Trophoblast cell (in vitro differentiated cells and primary cell): ENCODE measurements around the gene MEOX1.

ENCODE experiments used
- DNase-seq, 2 donors: peaks; one replicate each; pipeline ENCODE4 v3.0.0-alpha.2; 2016
- H2AFZ ChIP-seq: 2 replicates; pipeline ENCODE4 v1.6.1; 2013; ENCODE audit warnings: low read length, moderate library complexity, mild to moderate bottlenecking; ENCODE audit not compliant: insufficient read depth, poor library complexity
- H2AK5ac ChIP-seq: 2 replicates; pipeline ENCODE4 v1.6.1; 2013; ENCODE audit warnings: mild to moderate bottlenecking, low read length
- H2BK120ac ChIP-seq: 2 replicates; pipeline ENCODE4 v1.6.1; 2013; ENCODE audit warnings: low read length, mild to moderate bottlenecking, moderate library complexity; ENCODE audit not compliant: insufficient read depth, poor library complexity
- H2BK12ac ChIP-seq: 2 replicates; pipeline ENCODE4 v1.6.1; 2013; ENCODE audit warnings: mild to moderate bottlenecking, low read length, moderate library complexity
- H2BK5ac ChIP-seq: 2 replicates; pipeline ENCODE4 v1.6.1; 2013; ENCODE audit warnings: low read length, low read depth, moderate library complexity, mild to moderate bottlenecking; ENCODE audit not compliant: poor library complexity
- H3K14ac ChIP-seq: 2 replicates; pipeline ENCODE4 v1.6.1; 2013; ENCODE audit warnings: mild to moderate bottlenecking, low read length
- H3K18ac ChIP-seq: 2 replicates; pipeline ENCODE4 v1.6.1; 2013; ENCODE audit warnings: mild to moderate bottlenecking, low read length
- H3K23ac ChIP-seq: 2 replicates; pipeline ENCODE4 v1.6.1; 2013; ENCODE audit warnings: low read length
- H3K27ac ChIP-seq: 2 replicates; pipeline ENCODE4 v1.5.1; 2013; ENCODE audit warnings: low read depth, mild to moderate bottlenecking, inconsistent platforms, low read length, moderate library complexity
- H3K27me3 ChIP-seq: 2 replicates; pipeline ENCODE4 v1.6.1; 2013; ENCODE audit warnings: inconsistent platforms, mild to moderate bottlenecking, low read length, moderate library complexity; ENCODE audit not compliant: insufficient read depth
- H3K36me3 ChIP-seq, 2 experiments: 1 replicate in 1 of 2; 2 replicates in 1 of 2; pipeline ENCODE4 v1.6.1; 2013; ENCODE audit warnings: low read length in 2 of 2, mild to moderate bottlenecking in 2 of 2, moderate library complexity in 1 of 2; ENCODE audit not compliant: insufficient read depth in 2 of 2, control insufficient read depth in 1 of 2
- H3K4ac ChIP-seq: 2 replicates; pipeline ENCODE4 v1.6.1; 2013; ENCODE audit warnings: low read depth, mild to moderate bottlenecking, low read length, moderate library complexity
- H3K4me1 ChIP-seq, 2 experiments: 1 replicate in 1 of 2; 2 replicates in 1 of 2; pipeline ENCODE4 v1.6.1; 2013; ENCODE audit warnings: low read length in 2 of 2, mild to moderate bottlenecking in 2 of 2, moderate library complexity in 1 of 2; ENCODE audit not compliant: insufficient read depth in 2 of 2, control insufficient read depth in 1 of 2
- H3K4me2 ChIP-seq: 2 replicates; pipeline ENCODE4 v1.6.1; 2013; ENCODE audit warnings: inconsistent platforms, mild to moderate bottlenecking, low read length, moderate library complexity
- H3K4me3 ChIP-seq: 2 replicates; pipeline ENCODE4 v1.5.1; 2013; ENCODE audit warnings: mild to moderate bottlenecking, low read depth, low read length, inconsistent platforms
- H3K79me1 ChIP-seq: one replicate; pipeline ENCODE4 v1.6.1; 2013; ENCODE audit warnings: low read length
- H3K79me2 ChIP-seq: 2 replicates; pipeline ENCODE4 v1.6.1; 2013; ENCODE audit warnings: low read length, mild to moderate bottlenecking; ENCODE audit not compliant: control insufficient read depth, insufficient read depth, poor library complexity
- H3K9ac ChIP-seq: 2 replicates; pipeline ENCODE4 v1.6.1; 2013; ENCODE audit warnings: mild to moderate bottlenecking, low read length
- H3K9me3 ChIP-seq: 2 replicates; pipeline ENCODE4 v1.6.1; 2013; ENCODE audit warnings: low read depth, mild to moderate bottlenecking, control low read depth, inconsistent platforms, low read length; ENCODE audit not compliant: insufficient read depth
- H4K12ac ChIP-seq: 2 replicates; pipeline ENCODE4 v1.6.1; 2013; ENCODE audit warnings: low read depth, mild to moderate bottlenecking, low read length, moderate library complexity
- H4K8ac ChIP-seq: 2 replicates; pipeline ENCODE4 v1.6.1; 2013; ENCODE audit warnings: low read depth, mild to moderate bottlenecking, low read length, moderate library complexity
- H4K91ac ChIP-seq: one replicate; pipeline ENCODE4 v1.6.1; 2013; ENCODE audit warnings: low read depth, mild to moderate bottlenecking, low read length, moderate library complexity
- WGBS: extraction: QIAGEN DNeasy Blood & Tissue Kit; methylation state at CpG from one replicate; pipeline ENCODE4 v1.1.7; 2013; ENCODE audit warnings: missing lambda C conversion rate; ENCODE audit not compliant: insufficient read length, insufficient coverage; ENCODE audit errors: extremely low coverage; 5-methylcytosine and 5-hydroxymethylcytosine counted together

Gene MEOX1

GRCh38 chr17:43679911-43680310, 18.2 kb upstream of the MEOX1 start:
- Histone ChIP-seq H3K79me1 (peaks cover 11% of the 10 kb centered on the region), H3K14ac (no peak overlapping the region), H2BK5ac (no peak overlapping the region), H3K27ac (no peak overlapping the region), H3K36me3 (no peaks in the 10 kb centered on the region), H3K18ac (no peak overlapping the region), H2BK120ac (no peak overlapping the region), H2AFZ (no peak overlapping the region), H3K4me2 (no peak overlapping the region), H3K4me3 (no peak overlapping the region), H3K9me3 (peaks cover 2% of the 10 kb centered on the region), H2BK12ac (no peak overlapping the region), H4K91ac (no peak overlapping the region), H3K4me1 (peaks cover 19 to 23% of the 10 kb centered on the region in 2 experiments), H3K79me2 (no peaks in the 10 kb centered on the region), H3K4ac (no peak overlapping the region), H3K9ac (no peak overlapping the region), H4K12ac (no peak overlapping the region), H4K8ac (no peak overlapping the region), H3K23ac (no peak overlapping the region), H3K27me3 (no peaks in the 10 kb centered on the region), H2AK5ac (no peak overlapping the region)
- WGBS = no CpG with 5 or more reads among the region's 8 CpGs
- DNase-seq = no peak

- no peak overlapping the region for H4K91ac ChIP-seq
- H2BK5ac ChIP-seq = no peak overlapping the region
- H3K18ac ChIP-seq = no peak overlapping the region
- no CpG with 5 or more reads among the region's 4 CpGs for WGBS
- no peaks in the 10 kb centered on the region for H3K36me3 ChIP-seq
- H3K4me3 ChIP-seq = no peak overlapping the region
- H3K4me2 ChIP-seq = no peak overlapping the region
- no peak overlapping the region for H3K9ac ChIP-seq
- no peak overlapping the region for H2BK120ac ChIP-seq
- no peak overlapping the region for H4K8ac ChIP-seq
- no peak for DNase-seq
- no peak overlapping the region for H3K27ac ChIP-seq
- no peak overlapping the region for H2BK12ac ChIP-seq
- H2AFZ ChIP-seq = no peak overlapping the region
- peaks cover 19 to 23% of the 10 kb centered on the region in 2 experiments for H3K4me1 ChIP-seq
- H3K9me3 ChIP-seq = peaks cover 2% of the 10 kb centered on the region
- no peak overlapping the region for H4K12ac ChIP-seq
- no peak overlapping the region for H3K4ac ChIP-seq
- no peaks in the 10 kb centered on the region for H3K79me2 ChIP-seq
- peak overlapping the region; percentile 30 for H2AK5ac ChIP-seq
- H3K79me1 ChIP-seq = peaks cover 11% of the 10 kb centered on the region
- no peaks in the 10 kb centered on the region for H3K27me3 ChIP-seq
- H3K14ac ChIP-seq = no peak overlapping the region
- H3K23ac ChIP-seq = no peak overlapping the region
Observed at GRCh38 chr17:43679401-43679800, 17.7 kb upstream of the MEOX1 start.

- H3K4ac ChIP-seq = peak overlapping the region; percentile 7
- no peak overlapping the region for H3K4me2 ChIP-seq
- H3K9ac ChIP-seq = no peak overlapping the region
- peak overlapping the region; percentile 20 for H2BK120ac ChIP-seq
- H3K9me3 ChIP-seq = peaks cover 2% of the 10 kb centered on the region
- H2AFZ ChIP-seq = no peak overlapping the region
- peaks cover 23% of the 10 kb centered on the region for H3K79me1 ChIP-seq
- H3K14ac ChIP-seq = no peak overlapping the region
- no peaks in the 10 kb centered on the region for H3K36me3 ChIP-seq
- no peak for DNase-seq
- H4K91ac ChIP-seq = peak overlapping the region; percentile 58
- peaks cover 28 to 30% of the 10 kb centered on the region in 2 experiments for H3K4me1 ChIP-seq
- no peak overlapping the region for H2AK5ac ChIP-seq
- H3K23ac ChIP-seq = no peak overlapping the region
- peak overlapping the region; percentile 4 for H4K8ac ChIP-seq
- H2BK5ac ChIP-seq = no peak overlapping the region
- no peaks in the 10 kb centered on the region for H3K79me2 ChIP-seq
- no peak overlapping the region for H4K12ac ChIP-seq
- no peak overlapping the region for H2BK12ac ChIP-seq
- no peak overlapping the region for H3K4me3 ChIP-seq
- H3K27ac ChIP-seq = no peak overlapping the region
- WGBS = no CpG with 5 or more reads among the region's 3 CpGs
- no peaks in the 10 kb centered on the region for H3K27me3 ChIP-seq
- no peak overlapping the region for H3K18ac ChIP-seq
Observed at GRCh38 chr17:43676471-43676870, 14.7 kb upstream of the MEOX1 start.

GRCh38 chr17:43674394-43674793, 12.7 kb upstream of the MEOX1 start:
- Histone ChIP-seq H4K12ac (no peak overlapping the region), H3K4me1 (peaks cover 38 to 44% of the 10 kb centered on the region in 2 experiments), H2AK5ac (peak overlapping the region; percentile 25), H4K91ac (peak overlapping the region; percentile 60), H3K4me2 (no peak overlapping the region), H3K27ac (no peak overlapping the region), H2AFZ (no peak overlapping the region), H3K14ac (no peak overlapping the region), H2BK12ac (peak overlapping the region; percentile 78), H3K23ac (no peak overlapping the region), H3K27me3 (no peaks in the 10 kb centered on the region), H2BK5ac (peak overlapping the region; percentile 26), H3K79me2 (peaks cover 1% of the 10 kb centered on the region), H4K8ac (no peak overlapping the region), H3K9me3 (peaks cover 2% of the 10 kb centered on the region), H3K18ac (no peak overlapping the region), H2BK120ac (peak overlapping the region; percentile 67), H3K4me3 (no peak overlapping the region), H3K4ac (no peak overlapping the region), H3K36me3 (no peaks in the 10 kb centered on the region), H3K79me1 (peaks cover 38% of the 10 kb centered on the region), H3K9ac (no peak overlapping the region)
- no peak for DNase-seq
- WGBS = no CpG with 5 or more reads among the region's 5 CpGs
